Stomach (tissue), 9 donors: ENCODE measurements around the gene MAST4. TPM values are rescaled to one million over a fixed set of nuclear protein-coding genes. Genes with fewer than 3 reads are reported as not detected.

Source experiments
- DNase-seq, 2 donors: peaks; one replicate each; pipeline versions ENCODE4 v3.0.0 to v3.0.0-alpha.2; 2013 to 2019
- H3K27ac ChIP-seq, 5 donors: fragments of 200-600 bp in 4 of 5; sonication (generic) in 4 of 5; one replicate each; pipeline ENCODE4 v1.5.1; 2013 to 2019; ENCODE audit warnings: mild to moderate bottlenecking in 1 of 5, moderate library complexity in 1 of 5
- H3K27me3 ChIP-seq, 3 donors: fragments of 200-600 bp; sonication (generic); one replicate each; pipeline ENCODE4 v1.5.1; 2017 to 2019; ENCODE audit warnings: mixed run types in 1 of 3
- H3K36me3 ChIP-seq, 4 donors: fragments of 200-600 bp; sonication (generic); 1 replicate in 3 of 4; 2 replicates in 1 of 4; pipeline ENCODE4 v1.5.1; 2016 to 2019
- H3K4me1 ChIP-seq, 4 donors: fragments of 200-600 bp; sonication (generic); one replicate each; pipeline ENCODE4 v1.5.1; 2016 to 2019
- H3K4me3 ChIP-seq, 4 donors: fragments of 200-600 bp; sonication (generic) in 3 of 4; one replicate each; pipeline ENCODE4 v1.5.1; 2016 to 2019; ENCODE audit warnings: mild to moderate bottlenecking in 1 of 4
- H3K9me3 ChIP-seq, 4 donors: fragments of 200-600 bp; sonication (generic); one replicate each; pipeline ENCODE4 v1.5.1; 2016 to 2019
- CTCF ChIP-seq, 7 experiments: fragments of 450-650 bp in 4 of 7; fragments of 200-600 bp in 3 of 7; sonication (generic) in 3 of 7; IDR thresholded peaks; one replicate each; pipeline ENCODE4 v1.5.1; 2016 to 2019; ENCODE audit warnings: antibody characterized with exemption in 7 of 7, control low read depth in 2 of 7, mild to moderate bottlenecking in 1 of 7
- EP300 ChIP-seq: sonication (generic); formaldehyde crosslinking; IDR thresholded peaks from one replicate; pipeline ENCODE4 v1.6.1; 2017; ENCODE audit warnings: antibody characterized with exemption
- POLR2A ChIP-seq, 4 donors: fragments of 450-650 bp; IDR thresholded peaks; one replicate each; pipeline ENCODE4 v1.6.1; 2016; ENCODE audit warnings: antibody characterized with exemption in 4 of 4, control low read depth in 2 of 4, mild to moderate bottlenecking in 1 of 4, moderate library complexity in 1 of 4
- POLR2AphosphoS5 ChIP-seq, 3 donors: sonication (generic); formaldehyde crosslinking; IDR thresholded peaks; one replicate each; pipeline ENCODE4 v1.6.1; 2016; ENCODE audit warnings: antibody characterized with exemption in 3 of 3
- WGBS, 5 donors: extraction: QIAGEN DNeasy Blood & Tissue Kit in 3 of 5; methylation state at CpG; one replicate each; pipeline versions ENCODE4 v1.1.5 to v1.1.7; 2013 to 2018; 5-methylcytosine and 5-hydroxymethylcytosine counted together
- intact Hi-C: fragments of 100-400 bp; cut with DNase I; formaldehyde crosslinking; loops from one replicate; pipeline ENCODE4 v1.15.1; 2023; ENCODE audit warnings: low total_unique reads
- polyA plus RNA-seq, 3 donors: library from polyadenylated mRNA; stranded (reverse); fragments of 200-250 nt; gene quantifications; one replicate each; pipeline ENCODE4 v1.2.3, GENCODE V29; 2013
- total RNA-seq, 5 donors: library from RNA; depleted of rRNA; stranded (reverse); fragments of >200 nt; gene quantifications; one replicate each; pipeline versions ENCODE4 v1.1.0 to v1.2.3, GENCODE V29; 2014 to 2016
- donor health status: healthy with polysubstance abuse.
- donor health status: Bipolar disorder and iron deficiency.
- donor health status: healthy.

MAST4 gene
- total and polyA plus RNA-seq, 8 donors, result 1.5 to 52.5 (median 32.1) TPM

GRCh38 chr5:67195406-67196275 is 599.4 kb downstream of the MAST4 start:
- peak overlapping the region in 1 of 4 donors; percentile 22 for H3K4me3 ChIP-seq
- H3K27ac ChIP-seq, result peak overlapping the region in 1 of 5 donors; percentile 5
- 86 to 96% (median 91%) methylated on average over 7 of the region's 7 CpGs for WGBS, 5 donors

GRCh38 chr5:67196537-67197059 is 600.4 kb downstream of the MAST4 start, which contains the start of gene CD180:
Gene CD180 (minus strand): TSS chr5:67196799. CDS start chr5:67196641, 158 bp downstream.
- intact Hi-C loops, result no loop called here
- peak within 1 kb of the TSS in 1 of 4 donors; percentile 22 for H3K4me3 ChIP-seq
- 56 to 78% (median 72%) methylated on average over 5 of the region's 5 CpGs for WGBS, 5 donors
- H3K27me3 ChIP-seq, result no peaks in the 10 kb centered on the region
- H3K27ac ChIP-seq, result peak within 1 kb of the TSS in 1 of 5 donors; percentile 23
- DNase-seq, result peak in 1 of 2 donors; percentile 49
- TF ChIP-seq POLR2AphosphoS5 (IDR thresholded peaks at IDR 0.05) (no peak), POLR2A (IDR thresholded peaks at IDR 0.05) (no peak), CTCF (IDR thresholded peaks at IDR 0.05) (no peak), EP300 (no peak)
- no peaks in the 10 kb centered on the region for H3K36me3 ChIP-seq
- peaks cover 0 to 12% (median 7%) of the 10 kb centered on the region in 4 donors for H3K4me1 ChIP-seq
- peaks cover 0 to 4% (median 0%) of the 10 kb centered on the region in 4 donors for H3K9me3 ChIP-seq

More at GRCh38 chr5:67195406-67196275, 599.4 kb downstream of the MAST4 start:
- peaks cover 0 to 12% (median 7%) of the 10 kb centered on the region in 4 donors for H3K4me1 ChIP-seq
- no peak for TF ChIP-seq EP300
- TF ChIP-seq CTCF (IDR thresholded peaks at IDR 0.05), result no peak
- no peak for TF ChIP-seq POLR2AphosphoS5 (IDR thresholded peaks at IDR 0.05)
- TF ChIP-seq POLR2A (IDR thresholded peaks at IDR 0.05), result no peak
- no peak for DNase-seq
- H3K27me3 ChIP-seq, result no peaks in the 10 kb centered on the region
- no peaks in the 10 kb centered on the region for H3K9me3 ChIP-seq
- no peaks in the 10 kb centered on the region for H3K36me3 ChIP-seq
- intact Hi-C loops, result no loop called here

GRCh38 chr5:67197536-67197935 is 601.3 kb downstream of the MAST4 start:
- DNase-seq, result no peak
- TF ChIP-seq CTCF (IDR thresholded peaks at IDR 0.05) (no peak), POLR2AphosphoS5 (IDR thresholded peaks at IDR 0.05) (no peak), EP300 (no peak), POLR2A (IDR thresholded peaks at IDR 0.05) (no peak)
- peaks cover 0 to 12% (median 7%) of the 10 kb centered on the region in 4 donors for H3K4me1 ChIP-seq
- no peak overlapping the region for H3K27ac ChIP-seq
- H3K4me3 ChIP-seq, result no peak overlapping the region
- WGBS, 5 donors, result 92 to 100% (median 95%) methylated on average over 1 of the region's 1 CpG
- no peaks in the 10 kb centered on the region for H3K27me3 ChIP-seq
- peaks cover 0 to 4% (median 0%) of the 10 kb centered on the region in 4 donors for H3K9me3 ChIP-seq
- no peaks in the 10 kb centered on the region for H3K36me3 ChIP-seq
- intact Hi-C loops, result no loop called here

DNA sequence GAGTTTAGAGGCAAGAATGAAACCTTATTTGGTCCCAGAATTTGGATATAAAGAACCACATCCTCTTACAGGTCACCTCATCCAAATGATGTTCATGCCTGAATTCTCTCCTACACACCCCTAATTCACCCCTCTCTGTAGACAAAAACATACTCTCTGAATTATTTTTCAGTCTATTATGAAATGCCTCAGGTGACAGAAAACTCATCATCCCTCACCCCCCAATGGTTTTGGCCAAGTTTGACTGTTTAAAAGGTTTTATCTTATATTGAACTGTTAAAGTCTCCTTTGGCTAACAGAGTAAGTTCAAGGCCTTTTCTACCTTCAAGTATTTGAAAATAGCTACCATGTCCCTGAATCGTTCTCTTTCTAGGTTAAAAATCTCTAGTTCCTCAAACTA is 602.7 kb downstream of the MAST4 start:
- peaks cover 0 to 6% (median 0%) of the 10 kb centered on the region in 4 donors for H3K4me1 ChIP-seq
- peaks cover 0 to 4% (median 0%) of the 10 kb centered on the region in 4 donors for H3K9me3 ChIP-seq
- TF ChIP-seq POLR2AphosphoS5 (IDR thresholded peaks at IDR 0.05) (no peak), CTCF (IDR thresholded peaks at IDR 0.05) (no peak), POLR2A (IDR thresholded peaks at IDR 0.05) (no peak), EP300 (no peak)
- no peak overlapping the region for H3K4me3 ChIP-seq
- H3K27me3 ChIP-seq, result no peaks in the 10 kb centered on the region
- 83 to 91% (median 83%) methylated on average over 1 of the region's 1 CpG for WGBS, 5 donors
- H3K27ac ChIP-seq, result no peak overlapping the region
- DNase-seq, result no peak
- no peaks in the 10 kb centered on the region for H3K36me3 ChIP-seq
- intact Hi-C loops, result no loop called here
